Fibroblast of villous mesenchyme (primary cell): ENCODE data around the gene PSMD3. TPM values are rescaled to one million over a fixed set of nuclear protein-coding genes. Genes with fewer than 3 reads are reported as not detected.

ENCODE experiments used
- DNase-seq: peaks from one replicate; pipeline ENCODE4 v3.0.0-alpha.2; 2010; ENCODE audit warnings: low read depth
- H3K4me3 ChIP-seq: 2 replicates; pipeline ENCODE4 v1.5.1; 2011; ENCODE audit warnings: low read depth, mild to moderate bottlenecking, low read length
- total RNA-seq: library from RNA; depleted of rRNA; stranded (reverse); fragments of >200 nt; gene quantifications from 2 replicates; pipeline ENCODE4 v1.2.3, GENCODE V29; 2012
- TF ChIP-seq, protein P1 (sequence below): IDR thresholded peaks from 2 replicates; pipeline ENCODE4 v1.5.1; 2012; ENCODE audit warnings: low read depth, mild to moderate bottlenecking, low read length; ENCODE audit not compliant: insufficient read depth

PSMD3 gene
- total RNA-seq, 1 donor: 120 TPM

DNA sequence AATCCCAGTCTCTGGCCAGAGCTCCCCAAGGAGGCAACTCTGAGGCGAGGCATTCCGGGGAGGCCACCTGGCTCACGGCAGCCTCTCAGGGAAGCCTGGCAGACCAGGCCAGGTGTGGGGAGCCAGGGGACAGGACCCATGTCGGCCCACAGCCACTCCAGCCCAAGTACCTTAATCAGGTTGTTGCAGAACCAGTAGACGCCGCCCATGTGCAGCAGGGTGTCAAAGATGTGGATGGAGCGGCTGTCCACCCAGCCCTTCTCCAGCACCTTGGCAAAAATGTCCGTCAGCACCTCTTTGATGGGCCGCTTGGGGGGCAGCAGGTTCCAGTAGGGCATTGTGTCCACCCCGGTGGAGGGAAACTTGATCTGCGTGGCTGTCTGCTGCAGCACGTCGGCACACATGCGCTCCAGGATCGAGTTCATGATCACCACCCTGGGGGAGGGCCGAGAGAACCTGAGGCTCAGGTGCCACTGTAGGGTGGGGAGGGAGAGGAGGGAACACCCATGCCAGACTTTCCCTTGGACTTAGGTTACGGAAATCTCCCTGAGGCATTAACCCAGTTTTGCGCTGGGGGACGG, 42.4 kb downstream of the PSMD3 start:
- no peak for DNase-seq
- TF ChIP-seq, protein P1, sequence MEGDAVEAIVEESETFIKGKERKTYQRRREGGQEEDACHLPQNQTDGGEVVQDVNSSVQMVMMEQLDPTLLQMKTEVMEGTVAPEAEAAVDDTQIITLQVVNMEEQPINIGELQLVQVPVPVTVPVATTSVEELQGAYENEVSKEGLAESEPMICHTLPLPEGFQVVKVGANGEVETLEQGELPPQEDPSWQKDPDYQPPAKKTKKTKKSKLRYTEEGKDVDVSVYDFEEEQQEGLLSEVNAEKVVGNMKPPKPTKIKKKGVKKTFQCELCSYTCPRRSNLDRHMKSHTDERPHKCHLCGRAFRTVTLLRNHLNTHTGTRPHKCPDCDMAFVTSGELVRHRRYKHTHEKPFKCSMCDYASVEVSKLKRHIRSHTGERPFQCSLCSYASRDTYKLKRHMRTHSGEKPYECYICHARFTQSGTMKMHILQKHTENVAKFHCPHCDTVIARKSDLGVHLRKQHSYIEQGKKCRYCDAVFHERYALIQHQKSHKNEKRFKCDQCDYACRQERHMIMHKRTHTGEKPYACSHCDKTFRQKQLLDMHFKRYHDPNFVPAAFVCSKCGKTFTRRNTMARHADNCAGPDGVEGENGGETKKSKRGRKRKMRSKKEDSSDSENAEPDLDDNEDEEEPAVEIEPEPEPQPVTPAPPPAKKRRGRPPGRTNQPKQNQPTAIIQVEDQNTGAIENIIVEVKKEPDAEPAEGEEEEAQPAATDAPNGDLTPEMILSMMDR: no peak
- H3K4me3 ChIP-seq: no peak overlapping the region

DNA sequence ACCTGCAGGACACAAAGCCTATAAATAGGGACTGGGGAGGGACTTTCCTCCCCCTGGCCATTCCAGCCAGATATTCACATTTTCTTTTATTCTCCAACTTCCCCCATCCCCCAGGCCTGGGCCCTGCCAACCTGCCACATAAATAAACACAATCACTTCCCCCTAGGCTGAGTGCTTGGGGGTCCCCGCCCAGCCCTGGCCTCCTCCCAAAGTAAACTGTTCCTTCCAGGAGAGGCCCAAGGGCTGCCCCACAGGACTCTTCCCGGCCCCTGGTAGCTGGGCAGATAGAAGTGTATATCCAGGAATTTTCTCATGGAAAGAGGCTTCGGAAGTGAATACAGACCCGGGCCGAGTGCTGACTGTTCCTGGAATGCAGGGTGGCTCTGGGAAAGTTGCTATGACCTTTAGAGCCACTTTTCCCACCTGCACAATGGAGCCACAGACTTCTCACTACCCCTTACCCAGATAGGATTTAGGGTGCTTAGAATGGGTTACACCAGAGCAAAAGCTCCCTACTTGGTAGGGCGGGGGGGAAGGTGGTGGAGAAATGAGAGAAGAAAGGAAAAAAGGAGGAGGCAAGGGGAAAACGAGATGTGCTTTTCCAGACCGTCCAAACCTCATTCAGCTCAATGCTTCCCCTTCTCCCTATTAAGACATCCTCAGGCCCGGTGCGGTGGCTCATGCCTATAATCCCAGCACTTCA, 43.1 kb downstream of the PSMD3 start:
- DNase-seq: no peak
- TF ChIP-seq, protein P1: no peak
- no peak overlapping the region for H3K4me3 ChIP-seq

DNA sequence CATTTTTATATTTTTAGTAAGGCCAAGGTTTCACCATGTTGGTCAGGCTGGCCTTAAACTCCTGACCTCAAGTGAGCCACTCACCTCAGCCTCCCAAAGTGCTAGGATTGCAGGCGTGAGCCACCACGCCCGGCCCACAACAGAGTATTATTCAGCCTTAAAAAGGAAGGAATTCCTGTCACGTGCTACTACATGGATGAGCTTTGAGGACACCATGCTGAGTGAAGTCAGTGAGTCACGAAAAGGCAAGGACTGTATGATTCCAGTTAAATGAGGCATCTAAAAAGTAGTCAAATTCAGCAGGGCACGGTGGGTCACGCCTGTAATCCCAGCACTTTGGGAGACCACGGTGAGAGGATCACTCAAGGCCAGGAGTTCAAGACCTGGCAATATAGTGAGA, 44.3 kb downstream of the PSMD3 start:
- TF ChIP-seq, protein P1: no peak

DNA sequence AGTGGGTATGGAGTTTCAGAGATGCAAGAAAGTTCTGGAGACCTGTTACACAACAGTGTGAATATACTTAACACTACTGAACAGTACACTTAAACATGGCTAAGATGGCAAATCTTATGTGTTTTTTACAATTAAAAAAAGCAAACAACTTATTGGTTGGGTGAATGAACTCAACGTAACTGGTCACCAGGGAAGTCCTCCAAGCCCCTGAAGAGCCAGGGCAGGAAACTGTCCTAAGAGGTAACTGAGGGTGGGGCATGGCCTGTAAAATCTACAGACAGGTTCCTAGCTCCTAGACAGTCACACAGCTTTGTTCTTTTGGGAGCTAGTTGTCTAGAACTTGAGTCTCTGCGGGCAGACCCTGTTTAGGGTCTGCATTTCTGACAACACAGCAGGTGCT, 45.0 kb downstream of the PSMD3 start:
- TF ChIP-seq, protein P1: no peak
- DNase-seq: no peak

More for the DNA sequence above, 44.3 kb downstream of the PSMD3 start:
- no peak for DNase-seq
- no peak overlapping the region for H3K4me3 ChIP-seq

DNA sequence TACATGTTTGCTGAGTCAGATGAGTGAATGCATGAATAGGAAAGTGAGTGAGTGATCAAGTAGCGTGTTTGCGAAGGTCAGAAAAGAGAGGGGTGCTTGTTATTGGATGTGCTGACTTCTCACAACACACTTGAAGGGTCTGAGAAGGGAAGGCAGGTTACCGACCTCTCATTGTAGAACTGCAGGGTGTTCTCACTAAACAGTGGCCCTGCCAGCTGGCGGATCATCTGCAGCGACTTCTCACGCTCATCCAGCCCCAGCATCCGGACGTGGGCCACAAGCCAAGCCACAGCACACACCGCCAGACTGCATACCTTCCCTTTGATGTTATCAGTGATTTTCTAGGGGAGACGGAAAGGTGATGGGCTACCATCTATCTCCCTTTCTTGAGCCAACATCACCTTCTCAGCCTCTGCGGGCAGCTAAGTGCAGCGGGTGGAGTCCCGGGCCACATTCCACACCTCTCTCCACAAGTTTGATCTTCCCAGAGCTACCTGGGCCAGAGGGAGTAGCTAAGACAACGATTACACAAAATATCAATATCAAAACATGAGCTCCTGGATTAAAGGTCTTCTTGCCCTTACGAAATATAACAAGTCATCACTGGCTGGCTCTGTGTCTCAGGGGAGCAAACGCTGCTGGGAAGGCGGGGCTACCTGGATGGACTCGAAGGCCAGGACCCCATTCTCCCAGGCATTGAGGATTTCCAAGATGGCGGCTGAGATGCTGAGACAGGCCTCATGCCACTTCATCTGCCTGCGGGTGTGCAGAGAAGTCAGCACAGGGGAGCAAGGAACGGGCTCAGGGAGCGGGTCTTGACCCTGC, 45.6 kb downstream of the PSMD3 start:
- TF ChIP-seq, protein P1: no peak
- DNase-seq: no peak
- H3K4me3 ChIP-seq: no peak overlapping the region

More for the DNA sequence above, 45.0 kb downstream of the PSMD3 start:
- H3K4me3 ChIP-seq: no peak overlapping the region

DNA sequence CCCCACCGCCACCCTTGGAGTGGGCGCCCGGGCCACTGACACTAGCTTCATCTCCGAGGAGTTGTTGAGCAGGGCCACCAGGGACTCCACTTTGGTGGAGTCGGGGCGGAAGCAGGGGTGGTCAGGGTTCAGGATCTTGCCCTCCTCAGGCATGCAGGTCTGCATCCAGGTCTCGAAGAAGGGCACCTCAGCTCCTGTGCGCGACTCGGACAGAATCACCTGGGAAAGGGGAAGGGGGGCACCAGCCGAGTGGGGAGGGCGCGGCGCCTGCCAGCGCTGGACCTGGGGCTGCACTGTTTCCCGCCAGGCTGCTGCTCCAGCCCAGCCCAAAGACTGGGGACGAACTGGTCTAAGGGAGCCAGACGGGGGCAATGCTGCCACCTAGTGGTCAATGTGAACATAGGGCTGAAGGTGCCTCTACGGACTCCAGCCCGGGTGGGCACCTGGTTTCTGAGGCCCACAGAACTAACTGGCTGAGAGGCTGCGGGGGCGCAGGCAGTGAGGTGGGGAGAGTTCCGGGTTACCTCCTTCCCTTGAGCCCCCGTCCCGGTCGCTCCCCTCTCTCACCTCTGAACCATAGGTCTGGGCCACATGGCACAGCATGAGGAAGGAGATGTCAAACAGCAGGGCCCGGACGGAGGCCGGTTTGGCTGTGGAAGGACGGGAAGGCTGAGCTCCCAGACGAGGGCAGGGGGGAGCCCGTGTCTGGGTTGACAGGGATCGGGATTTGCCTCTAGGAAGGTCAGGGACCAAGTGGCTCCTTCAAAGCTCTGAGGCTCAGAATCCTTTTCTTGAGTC, 46.4 kb downstream of the PSMD3 start:
- peak; percentile 80 for DNase-seq
- TF ChIP-seq, protein P1: peak; percentile 83
- H3K4me3 ChIP-seq: no peak overlapping the region
